HCT116 (cell line): ENCODE data around the gene SLC24A1. TPM values are rescaled to one million over a fixed set of nuclear protein-coding genes. Genes with fewer than 3 reads are reported as not detected.

ENCODE experiments used
- ATAC-seq: fragments of 200-7000 bp; cut with Tn5 transposase; 2 replicates; pipeline ENCODE4 v1.9.1; 2020; ENCODE audit warnings: mild to moderate bottlenecking, moderate library complexity
- BruUV-seq: library from RNA; stranded (reverse); fragments of 400-500 nt; replicated peaks from 2 replicates; lab custom pipeline; 2021; lab: Mats Ljungman, UMichigan
- CTCF ChIA-PET: fragments of 300-600 bp; sonication (Branson Sonifier 250); formaldehyde crosslinking; loops from one replicate; lab custom pipeline; 2021; ENCODE audit warnings: antibody characterized with exemption; lab: Charles Lee
- POLR2A ChIA-PET: fragments of 300-600, 350-600 bp; sonication (Branson Sonifier 250); formaldehyde crosslinking; loops from one replicate; lab custom pipeline; 2021; ENCODE audit warnings: antibody characterized with exemption; lab: Charles Lee
- RAD21 ChIA-PET, 2 experiments: fragments of 300-600 bp; sonication (Branson Sonifier 250); formaldehyde crosslinking; loops; one replicate each; lab custom pipeline; 2023; ENCODE audit warnings: low total read pairs in 2 of 2; ENCODE audit not compliant: uncharacterized antibody in 2 of 2, unreplicated experiment in 2 of 2, low non-redundant PET in 1 of 2; lab: Charles Lee
- DNase-seq: peaks from one replicate; pipeline ENCODE4 v3.0.0-alpha.2; 2010; ENCODE audit warnings: low read depth, low spot score
- H2AFZ ChIP-seq: fragments of 200-600 bp; shearing (Covaris generic), sonication (generic); 2 replicates; pipeline ENCODE4 v1.6.1; 2017; ENCODE audit warnings: low read depth, mixed run types, mixed read lengths, antibody characterized with exemption, low read length; ENCODE audit not compliant: poor library complexity, severe bottlenecking
- H3K27ac ChIP-seq: 2 replicates; pipeline ENCODE4 v1.5.1; 2012; ENCODE audit warnings: low read depth, low read length
- H3K27me3 ChIP-seq: fragments of 200-600 bp; sonication (generic); 2 replicates; pipeline ENCODE4 v1.6.1; 2016; ENCODE audit warnings: mixed run types, low read length, mixed read lengths; ENCODE audit not compliant: insufficient read depth
- H3K36me3 ChIP-seq, 2 experiments: fragments of 200-500 bp in 1 of 2; fragments of 200-600 bp in 1 of 2; sonication (Bioruptor generic) in 1 of 2; sonication (generic) in 1 of 2; 2 replicates each; pipeline versions ENCODE4 v1.5.1 to v1.6.1; 2014 to 2016; ENCODE audit warnings: low read length in 2 of 2, inconsistent platforms in 1 of 2, mixed read lengths in 1 of 2, mixed run types in 1 of 2; ENCODE audit not compliant: insufficient read depth in 2 of 2, control insufficient read depth in 1 of 2
- H3K4me1 ChIP-seq, 2 experiments: fragments of 200-600 bp in 1 of 2; sonication (generic) in 1 of 2; 2 replicates each; pipeline versions ENCODE4 v1.5.1 to v1.6.1; 2012 to 2017; ENCODE audit warnings: low read length in 2 of 2, inconsistent platforms in 1 of 2, mild to moderate bottlenecking in 1 of 2, mixed read lengths in 1 of 2, mixed run types in 1 of 2, moderate library complexity in 1 of 2; ENCODE audit not compliant: insufficient read depth in 2 of 2, control insufficient read depth in 1 of 2
- H3K4me2 ChIP-seq: fragments of 200-600 bp; sonication (generic); 2 replicates; pipeline ENCODE4 v1.6.1; 2017; ENCODE audit warnings: mixed run types, low read length, mixed read lengths
- H3K4me3 ChIP-seq, 2 experiments: fragments of 200-600 bp in 1 of 2; sonication (generic) in 1 of 2; replicated peaks in 1 of 2; 2 replicates each; pipeline ENCODE4 v1.5.1; 2011 to 2016; ENCODE audit warnings: low read length in 2 of 2, control low read depth in 1 of 2, low read depth in 1 of 2, mild to moderate bottlenecking in 1 of 2, mixed read lengths in 1 of 2, mixed run types in 1 of 2
- H3K79me2 ChIP-seq: fragments of 200-600 bp; sonication (generic); 2 replicates; pipeline ENCODE4 v1.6.1; 2017; ENCODE audit warnings: mild to moderate bottlenecking, mixed run types, low read length, moderate library complexity, mixed read lengths; ENCODE audit not compliant: insufficient read depth
- H3K9ac ChIP-seq: fragments of 200-600 bp; sonication (generic); 2 replicates; pipeline ENCODE4 v1.6.1; 2016; ENCODE audit warnings: low read length, mixed read lengths
- H3K9me2 ChIP-seq: fragments of 200-600 bp; sonication (generic), shearing (Covaris generic); 2 replicates; pipeline ENCODE4 v1.6.1; 2017; ENCODE audit warnings: mixed run types, mild to moderate bottlenecking, moderate library complexity; ENCODE audit not compliant: insufficient read depth
- H3K9me3 ChIP-seq, 2 experiments: fragments of 200-500 bp in 1 of 2; fragments of 200-600 bp in 1 of 2; sonication (Bioruptor generic) in 1 of 2; sonication (generic) in 1 of 2; 2 replicates each; pipeline ENCODE4 v1.6.1; 2014 to 2017; ENCODE audit warnings: low read length in 2 of 2, mixed read lengths in 2 of 2, inconsistent platforms in 1 of 2, low read depth in 1 of 2, mild to moderate bottlenecking in 1 of 2, mixed run types in 1 of 2, moderate library complexity in 1 of 2; ENCODE audit not compliant: control insufficient read depth in 1 of 2, insufficient read depth in 1 of 2
- H4K20me1 ChIP-seq: fragments of 200-600 bp; sonication (generic), shearing (Covaris generic); 2 replicates; pipeline ENCODE4 v1.6.1; 2017; ENCODE audit warnings: mixed run types, mild to moderate bottlenecking, moderate library complexity; ENCODE audit not compliant: insufficient read depth
- ATF3 ChIP-seq: IDR thresholded peaks from 2 replicates; pipeline ENCODE4 v1.6.1; 2012
- EZH2phosphoT487 ChIP-seq: fragments of 200-600 bp; IDR thresholded peaks from 2 replicates; pipeline ENCODE4 v1.6.1; 2018; ENCODE audit warnings: antibody characterized with exemption, borderline replicate concordance
- FOSL1 ChIP-seq: IDR thresholded peaks from 2 replicates; pipeline ENCODE4 v1.6.1; 2012; ENCODE audit warnings: low read depth
- JUND ChIP-seq: IDR thresholded peaks from 2 replicates; pipeline ENCODE4 v1.6.1; 2012
- MAX ChIP-seq: IDR thresholded peaks from 2 replicates; pipeline ENCODE4 v1.6.1; 2012
- POLR2AphosphoS5 ChIP-seq: IDR thresholded peaks from 2 replicates; pipeline ENCODE4 v1.6.1; 2011; ENCODE audit warnings: mild to moderate bottlenecking, low read depth, low read length, moderate library complexity
- REST ChIP-seq: IDR thresholded peaks from 2 replicates; pipeline ENCODE4 v1.6.1; 2012; ENCODE audit warnings: low read depth
- TCF7L2 ChIP-seq: IDR thresholded peaks from 2 replicates; pipeline ENCODE4 v1.7.0; 2011; ENCODE audit warnings: borderline replicate concordance, inconsistent platforms; ENCODE audit not compliant: insufficient read depth, insufficient read length; ENCODE audit errors: extremely low read depth
- ZBTB33 ChIP-seq: IDR thresholded peaks from 2 replicates; pipeline ENCODE4 v1.6.1; 2011; ENCODE audit warnings: mild to moderate bottlenecking, low read length, moderate library complexity; ENCODE audit not compliant: insufficient replicate concordance; ENCODE audit errors: extremely low read depth
- intact Hi-C: fragments of 100-400 bp; cut with micrococcal nuclease; formaldehyde crosslinking; loops from 2 replicates; pipeline ENCODE4 v1.10.0; 2022
- total RNA-seq: library from RNA; stranded (reverse); gene quantifications from one replicate; pipeline ENCODE4 v1.2.1, GENCODE V29; 2021; ENCODE audit not compliant: unreplicated experiment

The SLC24A1 gene
- total RNA-seq, 1 experiment from 2014 or later, result 15.9 TPM

GRCh38 chr15:65599677-65600076, 22.1 kb upstream of the SLC24A1 start:
- Histone ChIP-seq H3K9me3 (no peaks in the 10 kb centered on the region), H3K4me1 (no peaks in the 10 kb centered on the region), H3K27ac (no peak overlapping the region)
- DNase-seq, result no peak
- POLR2A ChIA-PET, result interaction anchor here (1.2 kb wide), 1 partner anchor 7 kb away, joined by 4 read pairs; no protein-coding TSS in a partner anchor
- intact Hi-C loops, result loop anchor here (5.0 kb wide), 1 partner anchor 238 kb away; no protein-coding TSS in a partner anchor
- TF ChIP-seq MAX (no peak), ATF3 (no peak), EZH2phosphoT487 (no peak), REST (no peak), JUND (no peak), TCF7L2 (no peak), FOSL1 (no peak), ZBTB33 (no peak), POLR2AphosphoS5 (no peak)
- TF ChIP-seq, all 23 proteins: peak for 0
- H3K4me2 ChIP-seq, result no peak overlapping the region
- no peaks in the 10 kb centered on the region for H4K20me1 ChIP-seq
- H3K36me3 ChIP-seq, result peaks cover 11 to 41% of the 10 kb centered on the region in 2 experiments
- ChIA-PET RAD21 (no interaction called here), CTCF (no interaction called here)
- H3K9ac ChIP-seq, result no peak overlapping the region
- no TSS peak for BruUV-seq
- H3K4me3 ChIP-seq, result no peak overlapping the region
- no peak overlapping the region for H2AFZ ChIP-seq
- no peaks in the 10 kb centered on the region for H3K27me3 ChIP-seq
- ATAC-seq, result no peak
- no peaks in the 10 kb centered on the region for H3K79me2 ChIP-seq
- no peaks in the 10 kb centered on the region for H3K9me2 ChIP-seq
